H1 (cell line): Measurements from ENCODE around the gene PLEKHA5. TPM values are rescaled to one million over a fixed set of nuclear protein-coding genes. Genes with fewer than 3 reads are reported as not detected.

Source experiments
- CTCF ChIA-PET: fragments of 300-600 bp; sonication (Branson Sonifier 250); formaldehyde crosslinking; loops from one replicate; lab custom pipeline; 2021; ENCODE audit not compliant: partially characterized antibody; lab: Charles Lee
- POLR2A ChIA-PET: fragments of 300-600 bp; sonication (Branson Sonifier 250); formaldehyde crosslinking; loops from one replicate; lab custom pipeline; 2021; ENCODE audit warnings: inconsistent platforms; ENCODE audit not compliant: partially characterized antibody; lab: Charles Lee
- DNase-seq, 2 experiments: peaks; one replicate each; pipeline versions ENCODE4 v3.0.0 to v3.0.0-alpha.2; 2010 to 2022; ENCODE audit warnings: low spot score in 2 of 2, low read depth in 1 of 2, mixed read lengths in 1 of 2
- FAIRE-seq: peaks from 2 replicates; lab custom pipeline; 2011; peaks lifted over from hg19 to GRCh38; lab: Jason Lieb, UNC
- H2AFZ ChIP-seq: 2 replicates; pipeline ENCODE4 v1.8.1; 2012; ENCODE audit warnings: low read length, inconsistent platforms
- H2AK5ac ChIP-seq: 2 replicates; pipeline ENCODE4 v1.6.1; 2013; ENCODE audit warnings: low read depth, low read length
- H2BK120ac ChIP-seq: replicated peaks from 2 replicates; pipeline ENCODE3; 2013; ENCODE audit warnings: low read depth, low read length, inconsistent platforms
- H2BK12ac ChIP-seq: 2 replicates; pipeline ENCODE4 v1.6.1; 2013; ENCODE audit warnings: low read depth, low read length
- H2BK15ac ChIP-seq: 2 replicates; pipeline ENCODE4 v1.6.1; 2013; ENCODE audit warnings: low read length
- H2BK20ac ChIP-seq: 2 replicates; pipeline ENCODE4 v1.6.1; 2013; ENCODE audit warnings: low read length
- H2BK5ac ChIP-seq: 2 replicates; pipeline ENCODE4 v1.6.1; 2013; ENCODE audit warnings: low read depth, low read length
- H3K14ac ChIP-seq: 2 replicates; pipeline ENCODE4 v1.6.1; 2013; ENCODE audit warnings: inconsistent platforms; ENCODE audit not compliant: insufficient read length
- H3K18ac ChIP-seq: 2 replicates; pipeline ENCODE4 v1.6.1; 2013; ENCODE audit warnings: low read length; ENCODE audit errors: extremely low read depth
- H3K23ac ChIP-seq: 2 replicates; pipeline ENCODE4 v1.6.1; 2013; ENCODE audit warnings: inconsistent platforms; ENCODE audit not compliant: insufficient read length
- H3K23me2 ChIP-seq: 2 replicates; pipeline ENCODE4 v1.6.1; 2013; ENCODE audit warnings: low read depth, low read length
- H3K27ac ChIP-seq: 2 replicates; pipeline ENCODE4 v1.6.1; 2011; ENCODE audit warnings: low read depth, low read length, inconsistent platforms
- H3K27me3 ChIP-seq, 4 experiments: replicated peaks in 1 of 4; 1 replicate in 1 of 4; 2 replicates in 3 of 4; pipeline versions ENCODE4 v1.6.1 to v1.8.1; 2011 to 2013; ENCODE audit warnings: low read length in 3 of 4, mild to moderate bottlenecking in 3 of 4, inconsistent platforms in 2 of 4, mixed read lengths in 2 of 4, moderate library complexity in 1 of 4; ENCODE audit not compliant: control insufficient read depth in 3 of 4, insufficient read depth in 3 of 4; ENCODE audit errors: extremely low read depth in 1 of 4
- H3K36me3 ChIP-seq, 4 experiments: 2 replicates each; pipeline versions ENCODE4 v1.6.1 to v1.8.1; 2011 to 2013; ENCODE audit warnings: mild to moderate bottlenecking in 4 of 4, low read length in 3 of 4, moderate library complexity in 2 of 4, control low read depth in 1 of 4, inconsistent platforms in 1 of 4; ENCODE audit not compliant: insufficient read depth in 4 of 4, control insufficient read depth in 2 of 4
- H3K4ac ChIP-seq: replicated peaks from 2 replicates; pipeline ENCODE3; 2013; ENCODE audit warnings: low read length, low read depth, mixed read lengths, inconsistent platforms; ENCODE audit not compliant: insufficient read length
- H3K4me1 ChIP-seq, 4 experiments: replicated peaks in 1 of 4; 1 replicate in 1 of 4; 2 replicates in 3 of 4; pipeline versions ENCODE4 v1.6.1 to v1.8.1; 2011 to 2013; ENCODE audit warnings: low read length in 3 of 4, inconsistent platforms in 2 of 4, mixed read lengths in 1 of 4; ENCODE audit not compliant: insufficient read depth in 4 of 4, control insufficient read depth in 3 of 4
- H3K4me2 ChIP-seq, 2 experiments: 2 replicates each; pipeline versions ENCODE4 v1.6.1 to v1.8.1; 2011 to 2013; ENCODE audit warnings: low read depth in 2 of 2, low read length in 2 of 2, control low read depth in 1 of 2, inconsistent platforms in 1 of 2, mild to moderate bottlenecking in 1 of 2; ENCODE audit not compliant: insufficient read depth in 1 of 2
- H3K4me3 ChIP-seq, 4 experiments: fragments of 200-600, 300-600 bp in 1 of 4; sonication (generic), shearing (Covaris generic), sonication (Bioruptor Twin) in 1 of 4; 2 replicates each; pipeline versions ENCODE4 v1.5.1 to v1.8.1; 2011 to 2016; ENCODE audit warnings: low read length in 4 of 4, low read depth in 3 of 4, control low read depth in 2 of 4, inconsistent platforms in 2 of 4, mild to moderate bottlenecking in 2 of 4, mixed read lengths in 1 of 4, moderate library complexity in 1 of 4; ENCODE audit not compliant: insufficient read depth in 2 of 4; ENCODE audit errors: extremely low read depth in 1 of 4
- H3K56ac ChIP-seq: replicated peaks from 2 replicates; pipeline ENCODE3; 2013; ENCODE audit warnings: low read depth, mild to moderate bottlenecking, mixed read lengths, low read length, inconsistent platforms; ENCODE audit not compliant: insufficient read length
- H3K79me1 ChIP-seq: 2 replicates; pipeline ENCODE4 v1.6.1; 2013; ENCODE audit warnings: low read depth, low read length, control low read depth
- H3K79me2 ChIP-seq, 2 experiments: 2 replicates each; pipeline versions ENCODE4 v1.6.1 to v1.8.1; 2012 to 2013; ENCODE audit warnings: low read length in 2 of 2, mild to moderate bottlenecking in 2 of 2, inconsistent platforms in 1 of 2; ENCODE audit not compliant: insufficient read depth in 2 of 2, control insufficient read depth in 1 of 2
- H3K9ac ChIP-seq, 4 experiments: replicated peaks in 1 of 4; 1 replicate in 1 of 4; 2 replicates in 3 of 4; pipeline versions ENCODE4 v1.6.1 to v1.8.1; 2011 to 2013; ENCODE audit warnings: low read depth in 3 of 4, low read length in 3 of 4, control low read depth in 2 of 4, mild to moderate bottlenecking in 2 of 4, moderate library complexity in 2 of 4, inconsistent platforms in 1 of 4; ENCODE audit errors: extremely low read depth in 1 of 4
- H3K9me3 ChIP-seq, 2 experiments: 2 replicates each; pipeline versions ENCODE4 v1.6.1 to v1.8.1; 2012 to 2013; ENCODE audit warnings: mild to moderate bottlenecking in 2 of 2, moderate library complexity in 2 of 2, control low read depth in 1 of 2, inconsistent platforms in 1 of 2, low read depth in 1 of 2, low read length in 1 of 2, mixed read lengths in 1 of 2; ENCODE audit not compliant: insufficient read depth in 2 of 2
- H4K20me1 ChIP-seq, 2 experiments: replicated peaks in 1 of 2; 2 replicates each; pipeline versions ENCODE3 to v1.8.1; 2011 to 2013; ENCODE audit warnings: inconsistent platforms in 2 of 2, low read length in 2 of 2, mild to moderate bottlenecking in 1 of 2; ENCODE audit not compliant: insufficient read depth in 2 of 2, control insufficient read depth in 1 of 2
- H4K5ac ChIP-seq: 2 replicates; pipeline ENCODE4 v1.6.1; 2013; ENCODE audit warnings: low read length, low read depth, mixed read lengths, inconsistent platforms; ENCODE audit not compliant: insufficient read length
- H4K8ac ChIP-seq: 2 replicates; pipeline ENCODE4 v1.8.0; 2013; ENCODE audit warnings: mild to moderate bottlenecking, moderate library complexity, low read length, inconsistent platforms; ENCODE audit not compliant: insufficient read depth; ENCODE audit errors: extremely low read depth
- H4K91ac ChIP-seq: replicated peaks from 2 replicates; pipeline ENCODE3; 2013; ENCODE audit warnings: low read length, mixed read lengths, inconsistent platforms; ENCODE audit not compliant: insufficient read length
- KDM1A ChIP-seq: fragments of 200-600, 300-600 bp; sonication (generic); IDR thresholded peaks from 2 replicates; pipeline ENCODE4 v1.7.1; 2016; ENCODE audit warnings: mild to moderate bottlenecking, low read length, borderline replicate concordance
- NRF1 ChIP-seq: IDR thresholded peaks from 2 replicates; pipeline ENCODE4 v1.6.1; 2011; ENCODE audit warnings: mild to moderate bottlenecking, low read depth, low read length, improper control_type of control experiment
- ZNF274 ChIP-seq: IDR thresholded peaks from 2 replicates; pipeline ENCODE4 v1.7.0; 2012; ENCODE audit warnings: low read length, borderline replicate concordance; ENCODE audit errors: extremely low read depth
- WGBS, 2 experiments: shearing (Covaris generic) in 1 of 2; methylation state at CpG; one replicate each; pipeline versions ENCODE4 v1.1.6 to v1.1.7; 2013 to 2015; ENCODE audit warnings: low lambda C conversion rate in 2 of 2, mixed read lengths in 2 of 2, inconsistent platforms in 1 of 2, low coverage in 1 of 2, missing lambda C conversion rate in 1 of 2; ENCODE audit not compliant: insufficient replicate concordance in 2 of 2, insufficient coverage in 1 of 2, insufficient read length in 1 of 2; ENCODE audit errors: extremely low coverage in 1 of 2, missing lambda C conversion rate in 1 of 2; 5-methylcytosine and 5-hydroxymethylcytosine counted together
- polyA plus RNA-seq, 7 experiments: library from polyadenylated mRNA; depleted of rRNA in 3 of 7; stranded (reverse) in 5 of 7; unstranded in 2 of 7; fragments of >200 nt in 5 of 7; fragments of 200-250 nt in 2 of 7; gene quantifications; 1 replicate in 5 of 7; 2 replicates in 1 of 7; 4 replicates in 1 of 7; pipeline versions ENCODE4 v1.2.1 to v1.2.3, GENCODE V29; 2011 to 2013; ENCODE audit warnings: missing spikeins in 2 of 7, mixed read lengths in 2 of 7
- total RNA-seq: library from RNA; stranded (reverse); fragmentation: NEBNext Ultra II Directional; extraction: Animal tissue kit (Norgen Biotek cat#: 25700); gene quantifications from 2 replicates; pipeline ENCODE4 v1.2.1, GENCODE V29; 2021

PLEKHA5 gene
- total and polyA plus RNA-seq, 2 of the 8 experiments (the other 6 are each of a cell fraction or from before 2014, with no cell fraction given) = 17.2 to 66.1 TPM

DNA sequence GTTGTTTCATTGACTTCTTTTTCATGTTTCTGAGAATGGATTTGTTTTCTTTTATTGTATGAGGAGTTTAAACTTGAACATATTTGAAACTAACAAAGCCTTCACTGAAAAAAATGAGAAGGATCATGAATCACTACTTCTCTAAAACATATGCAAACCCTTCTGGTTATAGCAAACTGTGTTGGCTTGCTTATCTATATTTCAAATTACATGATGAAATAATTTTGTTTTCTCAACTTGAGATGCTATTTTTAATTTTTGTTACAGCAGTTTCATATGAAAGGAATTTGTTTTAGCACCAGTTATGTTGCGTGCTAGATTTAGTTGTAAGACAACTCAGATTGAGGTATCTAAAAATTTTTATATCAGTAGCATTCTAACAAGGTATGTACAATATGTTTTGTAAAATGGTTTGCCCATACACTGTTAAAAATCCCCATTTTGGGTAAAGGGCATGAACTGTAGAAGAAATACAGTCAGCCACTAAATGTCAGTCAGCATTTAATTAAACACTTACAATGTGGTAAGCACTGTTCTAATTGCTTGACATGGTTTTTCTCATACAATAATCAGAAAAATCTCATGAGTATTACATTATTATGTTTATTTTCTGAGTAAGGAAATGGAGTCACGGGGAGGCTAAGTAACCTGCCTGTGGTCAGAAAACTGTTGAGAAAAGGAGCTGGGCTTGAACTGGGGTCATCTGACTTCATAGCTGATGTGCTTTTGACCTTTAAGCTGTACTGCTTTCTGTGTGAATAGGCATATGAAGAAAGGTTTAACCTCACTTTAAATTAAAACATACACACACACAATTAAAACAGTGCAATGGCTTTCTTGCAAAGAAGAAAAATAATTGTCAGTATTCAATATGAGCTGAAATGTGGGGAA, 105.7 kb downstream of the PLEKHA5 start:
- H3K18ac ChIP-seq = no peak overlapping the region
- peaks cover 5 to 92% of the 10 kb centered on the region in 2 experiments; a peak in 3 of 4 replicates for H3K79me2 ChIP-seq
- no peak overlapping the region for H2AK5ac ChIP-seq
- H3K9ac ChIP-seq = no peak overlapping the region
- POLR2A ChIA-PET = no interaction called here
- H3K9me3 ChIP-seq = peaks cover 3 to 7% of the 10 kb centered on the region in 2 experiments; a peak in 3 of 4 replicates
- H4K91ac ChIP-seq = no peak overlapping the region
- H3K4me1 ChIP-seq = peaks cover 0 to 15% (median 5%) of the 10 kb centered on the region in 4 experiments; a peak in 4 of 7 replicates
- no peak overlapping the region for H2BK120ac ChIP-seq
- H3K36me3 ChIP-seq = peaks cover 0 to 6% (median 0%) of the 10 kb centered on the region in 4 experiments; a peak in 3 of 8 replicates
- H2BK5ac ChIP-seq = no peak overlapping the region
- H3K27ac ChIP-seq = no peak overlapping the region
- no peak overlapping the region for H3K4me3 ChIP-seq
- H4K20me1 ChIP-seq = peaks cover 4 to 7% of the 10 kb centered on the region in 2 experiments
- H2BK20ac ChIP-seq = no peak overlapping the region
- H3K4me2 ChIP-seq = no peak overlapping the region
- 92% methylated on average over 2 of the region's 2 CpGs; no CpG with 5 or more reads in 1 of the 2 experiments for WGBS, 2 experiments
- H3K14ac ChIP-seq = no peak overlapping the region
- no peak overlapping the region for H3K23ac ChIP-seq
- H2AFZ ChIP-seq = no peak overlapping the region
- H4K5ac ChIP-seq = no peak overlapping the region
- H2BK15ac ChIP-seq = no peak overlapping the region
- H2BK12ac ChIP-seq = no peak overlapping the region
- DNase-seq = no peak
- FAIRE-seq = no peak
- H3K27me3 ChIP-seq = no peaks in the 10 kb centered on the region
- CTCF ChIA-PET = interaction anchor here (3.5 kb wide), 1 partner anchor 12 kb away, joined by 11 read pairs; no protein-coding TSS in a partner anchor
- H3K4ac ChIP-seq = no peak overlapping the region
- no peaks in the 10 kb centered on the region; the same call in 1 of the 2 replicates for H3K79me1 ChIP-seq
- no peak for TF ChIP-seq ZNF274
- no peak for TF ChIP-seq KDM1A
- TF ChIP-seq NRF1 = no peak
- H3K23me2 ChIP-seq = no peaks in the 10 kb centered on the region
- no peak overlapping the region for H4K8ac ChIP-seq
- no peak overlapping the region for H3K56ac ChIP-seq
